HG02798 (cell line): ENCODE data around the gene EEFSEC.

Source experiments
- ATAC-seq: cut with Tn5 transposase; IDR thresholded peaks from one replicate; pipeline ENCODE4 v1.9.1; 2021; ENCODE audit warnings: mild to moderate bottlenecking; ENCODE audit not compliant: unreplicated experiment, poor library complexity

The EEFSEC gene

DNA sequence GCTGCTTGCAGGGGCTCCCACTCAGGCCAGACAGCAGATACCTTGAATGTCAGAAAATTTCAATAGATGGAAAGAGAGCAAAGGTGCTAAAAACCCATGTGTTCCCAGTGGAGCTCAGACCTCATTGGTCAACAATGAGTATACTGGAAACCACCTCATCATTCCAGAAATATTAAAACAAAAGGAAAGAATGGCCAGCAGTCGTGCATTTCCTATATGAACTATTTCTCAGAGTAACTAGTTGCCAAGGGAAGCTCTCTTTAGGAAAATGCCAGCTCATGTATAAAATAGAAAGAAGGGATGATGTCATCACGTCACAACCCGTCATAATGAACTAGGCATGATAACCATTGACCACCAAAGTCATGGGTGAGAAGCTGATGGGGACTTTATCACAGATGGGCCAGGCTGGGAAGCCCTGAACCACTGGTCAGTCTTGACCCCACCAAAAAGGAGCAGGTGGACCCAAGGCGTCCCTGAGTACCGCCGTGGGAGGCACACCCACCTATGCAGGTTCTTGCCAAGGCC is 295.9 kb downstream of the EEFSEC start:
- no peak for ATAC-seq

DNA sequence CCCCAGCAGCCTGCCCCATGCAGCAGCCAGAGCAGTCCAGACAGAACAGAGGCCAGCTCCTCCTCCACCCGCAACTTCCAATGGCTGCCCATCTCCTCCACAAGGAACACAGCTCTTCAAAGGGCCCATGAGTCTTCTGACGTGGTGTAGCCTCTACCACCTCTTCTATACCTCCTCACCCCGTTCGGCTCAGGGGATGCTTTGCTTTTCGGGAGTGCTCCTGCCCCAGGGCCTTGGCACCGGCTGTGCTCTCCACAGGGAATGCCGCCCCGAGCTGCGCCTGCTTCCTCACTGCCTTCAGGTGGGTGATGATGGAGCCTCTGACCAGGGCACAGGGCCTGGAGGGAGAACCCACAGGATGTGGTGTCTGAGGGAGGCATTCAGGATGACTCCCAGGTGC is 298.8 kb downstream of the EEFSEC start:
- ATAC-seq, result no peak

DNA sequence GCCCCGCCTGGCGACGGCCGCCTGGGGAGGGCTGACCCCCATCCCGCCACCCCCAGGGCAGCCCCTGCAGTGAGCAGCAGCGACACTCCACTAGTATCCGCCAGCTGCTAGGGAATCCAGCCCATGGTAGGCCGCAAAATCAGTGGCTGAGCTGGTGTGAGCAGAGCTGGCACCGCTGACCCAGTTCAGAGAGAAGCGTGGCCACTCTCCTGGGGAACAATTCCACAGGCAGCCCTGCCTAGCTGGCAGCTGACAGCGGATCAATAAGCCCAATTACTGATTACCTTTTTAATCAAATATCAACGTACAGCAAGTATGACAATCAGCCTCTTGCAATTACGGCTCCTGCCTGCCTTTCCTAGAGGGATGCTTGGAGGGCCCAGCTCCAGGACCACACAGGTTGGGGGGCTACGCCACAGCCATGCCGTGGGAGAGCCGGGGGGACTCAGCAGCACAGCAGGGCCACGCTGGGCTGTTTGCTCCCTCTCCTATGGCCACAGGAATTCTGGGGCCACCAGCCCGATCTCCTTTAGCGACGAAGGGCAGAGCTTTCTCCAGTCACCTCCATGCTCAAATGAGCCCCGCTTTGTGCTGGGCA is 299.5 kb downstream of the EEFSEC start:
- no peak for ATAC-seq

DNA sequence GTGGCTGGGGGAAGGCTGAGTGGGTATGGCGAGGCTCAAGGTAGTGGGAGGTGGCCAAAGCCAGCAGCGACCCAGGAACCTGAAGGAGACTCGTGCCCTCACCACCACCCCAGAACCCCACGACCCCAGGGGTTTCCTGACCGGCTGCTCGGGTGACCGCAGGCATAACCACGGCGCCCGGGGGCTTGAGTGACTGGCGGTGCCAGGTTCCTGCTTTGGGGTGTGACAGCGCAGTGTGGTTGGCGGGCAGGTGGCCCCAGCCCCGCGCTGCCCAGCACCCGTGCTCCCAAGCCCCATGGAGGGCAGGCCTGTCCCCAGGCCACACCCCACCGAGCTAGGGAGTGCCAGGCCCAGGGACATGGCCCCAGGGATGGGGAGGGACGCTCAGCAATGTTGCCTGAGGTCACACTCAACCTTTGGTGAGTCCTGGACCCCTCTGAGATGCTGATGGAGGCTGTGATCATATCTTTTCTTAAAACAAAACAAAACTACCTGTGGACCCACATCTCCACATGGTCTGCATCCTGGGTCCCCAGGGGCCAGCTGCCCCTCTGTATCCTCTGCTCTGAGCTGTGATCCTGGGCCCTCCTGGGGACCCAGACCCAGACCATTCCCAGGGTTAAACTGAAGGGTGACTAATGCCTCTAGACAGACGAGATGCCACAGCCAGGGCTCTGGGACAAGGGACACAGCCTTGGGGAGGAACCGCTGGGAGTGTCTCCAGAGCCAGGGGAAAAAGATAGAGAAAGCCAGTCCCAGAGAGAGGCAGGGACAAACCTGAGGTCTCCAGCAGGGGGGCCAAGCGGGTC is 300.4 kb downstream of the EEFSEC start:
- ATAC-seq, result no peak

DNA sequence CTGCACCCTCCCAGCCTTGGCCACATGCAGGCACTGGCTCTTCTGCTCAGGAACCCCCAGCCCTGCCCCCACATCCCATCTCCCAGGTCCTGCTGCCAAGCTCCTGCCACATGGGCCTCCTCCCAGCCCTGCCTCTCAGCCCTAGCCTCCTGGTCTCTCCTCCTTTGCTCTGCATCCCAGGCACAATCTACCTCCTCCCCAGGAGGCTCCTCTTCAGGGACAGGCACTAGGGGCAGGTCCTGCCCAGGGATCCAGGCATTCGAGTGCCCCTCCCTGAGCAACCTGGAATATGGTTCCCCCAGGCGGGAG is 301.0 kb downstream of the EEFSEC start:
- ATAC-seq, result no peak

DNA sequence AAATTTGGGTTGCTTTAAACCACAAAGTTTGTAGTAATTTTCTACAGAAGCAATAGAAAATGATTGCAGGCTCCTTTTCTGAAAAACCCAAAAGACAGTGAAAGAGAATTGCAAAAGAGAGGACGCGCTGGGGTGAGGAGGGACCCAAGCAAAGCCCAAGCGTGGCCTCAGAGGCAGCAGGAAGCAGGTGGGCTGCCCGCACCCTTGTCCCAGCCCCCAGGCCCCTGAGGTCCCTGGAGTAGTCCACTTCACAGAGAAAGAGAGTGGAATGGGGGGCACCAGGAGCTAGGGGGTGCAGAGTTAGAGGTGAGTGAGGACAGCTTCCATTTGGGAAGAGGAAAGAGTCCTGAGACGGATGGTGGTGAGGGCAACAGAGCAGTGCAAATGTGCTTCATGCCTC is 301.8 kb downstream of the EEFSEC start:
- no peak for ATAC-seq

DNA sequence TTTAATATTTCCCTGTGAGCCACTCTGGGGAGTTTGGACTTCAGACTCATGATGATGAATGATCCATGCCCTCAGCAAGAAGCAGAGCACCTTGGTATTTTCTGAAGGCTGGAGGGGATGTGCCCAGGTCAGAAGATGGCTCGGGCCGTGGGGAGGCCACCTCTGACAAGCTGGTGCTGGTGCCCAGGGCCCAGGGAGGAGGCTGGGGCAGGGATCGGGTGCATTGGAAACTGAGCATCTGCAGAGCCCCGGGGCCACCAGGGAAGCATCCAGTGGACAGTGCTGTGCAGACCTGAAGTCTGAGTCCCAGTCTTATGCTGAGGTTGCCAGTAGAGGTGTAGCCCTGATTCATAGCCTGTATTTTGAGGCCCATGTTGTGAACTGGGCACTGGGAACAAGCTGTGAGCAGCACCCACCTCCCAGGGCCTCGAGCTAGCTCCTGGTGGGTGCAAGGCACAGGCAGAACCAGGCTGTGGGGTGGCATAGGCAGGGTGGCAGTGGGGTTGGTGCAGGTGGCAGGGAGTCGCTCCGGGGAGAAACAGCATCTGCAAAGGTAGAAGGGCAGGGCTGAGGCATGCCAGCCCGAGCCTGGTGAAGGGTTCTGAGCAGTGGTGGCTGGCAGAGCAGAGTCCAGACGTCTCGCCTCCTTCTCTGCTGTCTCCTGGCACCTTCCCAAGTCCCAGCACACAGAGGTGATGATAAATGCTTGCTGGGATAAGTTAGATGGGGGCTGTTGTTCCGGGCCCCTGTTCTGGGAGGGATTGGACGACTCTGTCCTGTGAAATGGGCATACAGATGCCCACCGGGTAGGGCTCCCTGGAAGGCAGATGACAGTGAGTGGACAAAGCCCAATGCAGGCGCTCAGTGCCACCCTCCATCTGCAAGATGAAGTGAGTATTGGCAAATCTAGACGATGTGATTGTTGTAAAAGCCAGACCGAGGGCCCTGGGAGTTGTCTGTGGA is 302.8 kb downstream of the EEFSEC start:
- no peak for ATAC-seq

DNA sequence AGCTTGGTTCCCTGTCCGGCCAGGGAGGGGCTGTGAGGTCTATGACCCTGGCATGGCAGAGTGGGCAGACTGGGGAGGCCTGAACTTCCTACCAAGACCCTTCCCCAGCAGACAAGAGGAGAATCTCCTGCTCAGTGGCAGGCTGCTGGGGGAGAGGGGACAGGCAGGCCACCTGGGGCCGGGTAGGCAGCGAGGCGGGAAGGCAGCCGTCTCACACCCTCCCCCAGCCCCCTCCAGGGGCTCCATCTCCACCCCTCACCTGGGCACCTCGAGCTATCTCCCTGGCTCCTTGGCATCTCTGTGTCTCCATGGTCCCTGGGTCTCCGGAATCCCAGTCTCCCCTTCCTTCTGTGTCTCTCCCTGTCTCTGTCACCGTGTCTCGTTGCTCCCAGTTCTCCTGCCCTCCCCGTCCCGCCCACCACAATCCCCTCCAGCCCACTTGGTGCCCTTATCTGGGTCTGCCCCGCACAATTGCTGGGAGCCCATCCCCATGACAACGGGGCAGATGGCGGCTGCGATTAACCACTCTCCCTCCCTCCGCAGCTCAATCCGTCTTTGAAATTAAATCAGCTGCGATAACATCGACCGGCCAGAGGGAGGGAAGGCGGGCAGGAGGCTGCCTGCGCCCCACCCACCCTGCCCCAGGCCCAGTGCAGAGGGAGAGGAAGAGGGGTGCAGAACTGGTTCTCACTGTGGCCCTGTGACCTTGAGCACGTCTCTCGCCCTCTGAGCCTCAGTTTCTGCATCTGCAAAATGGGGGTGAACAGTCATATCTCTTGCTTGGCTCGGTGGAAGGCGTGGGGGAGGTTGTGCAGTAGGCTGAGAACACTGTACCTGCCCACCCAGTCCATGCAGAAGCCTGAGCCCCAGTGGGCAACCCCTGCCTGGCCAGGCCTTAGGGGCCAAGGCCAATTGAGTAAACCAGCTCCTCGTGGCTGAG is 303.8 kb downstream of the EEFSEC start:
- ATAC-seq, result no peak

DNA sequence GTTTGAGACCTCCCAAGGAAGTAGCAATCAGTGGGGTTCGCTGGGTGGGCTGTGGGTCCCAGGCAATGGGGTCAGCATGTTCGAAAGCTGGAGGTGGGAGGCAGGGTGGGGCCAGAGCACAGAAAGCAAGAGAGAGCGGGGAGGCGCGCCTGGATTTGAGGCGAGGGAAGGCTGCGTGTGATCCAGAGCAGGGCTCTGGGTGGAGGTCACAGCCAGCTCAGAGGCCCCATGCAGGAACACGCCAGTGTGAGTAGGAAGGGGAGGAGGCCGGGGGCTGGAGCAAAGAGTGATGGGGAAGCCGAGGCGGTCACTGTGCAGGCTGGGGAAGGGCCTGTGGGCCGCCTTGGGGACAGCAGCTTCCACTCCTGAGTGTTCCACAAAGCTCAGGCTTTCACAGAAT is 304.7 kb downstream of the EEFSEC start:
- ATAC-seq, result no peak
